AG04450 (cell line): ENCODE results near the gene TNFAIP8L1. TPM values are rescaled to one million over a fixed set of nuclear protein-coding genes. Genes with fewer than 3 reads are reported as not detected.

Experiments
- CTCF ChIA-PET: fragments of 300-600, 350-600 bp; formaldehyde crosslinking; extraction: SDS; loops from one replicate; lab custom pipeline; 2022; ENCODE audit warnings: antibody characterized with exemption, inconsistent platforms; lab: Charles Lee
- POLR2A ChIA-PET: fragments of 350-600 bp; formaldehyde crosslinking; extraction: SDS; loops from one replicate; lab custom pipeline; 2021; ENCODE audit warnings: antibody characterized with exemption, inconsistent platforms; lab: Yijun Ruan, JAX
- DNase-seq: peaks from one replicate; pipeline ENCODE4 v3.0.0-alpha.2; 2011; ENCODE audit warnings: low read depth, low spot score
- H3K27ac ChIP-seq: one replicate; pipeline ENCODE4 v1.5.1; 2012; ENCODE audit warnings: low read depth, low read length, control low read depth
- H3K27me3 ChIP-seq: one replicate; pipeline ENCODE4 v1.6.0; 2012; ENCODE audit warnings: low read length; ENCODE audit not compliant: control insufficient read depth, insufficient read depth
- H3K4me3 ChIP-seq: 2 replicates; pipeline ENCODE4 v1.5.1; 2011; ENCODE audit warnings: mild to moderate bottlenecking, low read depth, low read length, control low read depth
- H3K9me3 ChIP-seq: 2 replicates; pipeline ENCODE4 v1.5.1; 2012; ENCODE audit warnings: low read length; ENCODE audit not compliant: control insufficient read depth, insufficient read depth
- CTCF ChIP-seq: IDR thresholded peaks from 2 replicates; pipeline ENCODE4 v1.5.1; 2011; ENCODE audit warnings: low read depth, low read length, control low read depth, inconsistent platforms
- polyA plus RNA-seq: library from polyadenylated mRNA; depleted of rRNA; stranded (reverse); fragments of >200 nt; gene quantifications from 2 replicates; pipeline ENCODE4 v1.2.3, GENCODE V29; 2011

Gene TNFAIP8L1
- polyA plus RNA-seq, 1 experiment: 4.1 TPM

GRCh38 chr19:4600893-4601292 is 38.4 kb upstream of the TNFAIP8L1 start:
- DNase-seq: no peak
- TF ChIP-seq CTCF: no peak
- no peaks in the 10 kb centered on the region for H3K9me3 ChIP-seq
- no peak overlapping the region for H3K4me3 ChIP-seq
- peaks cover 27% of the 10 kb centered on the region for H3K27me3 ChIP-seq
- POLR2A ChIA-PET: no interaction called here
- CTCF ChIA-PET: no interaction called here
- H3K27ac ChIP-seq: no peak overlapping the region

- Histone ChIP-seq H3K27ac (no peak overlapping the region), H3K4me3 (no peak overlapping the region), H3K9me3 (no peaks in the 10 kb centered on the region), H3K27me3 (peaks cover 26% of the 10 kb centered on the region)
- ChIA-PET POLR2A (no interaction called here), CTCF (no interaction called here)
- TF ChIP-seq CTCF: no peak
- DNase-seq: no peak
Observed at GRCh38 chr19:4602173-4602788, 37.0 kb upstream of the TNFAIP8L1 start.

GRCh38 chr19:4602915-4603314 is 36.4 kb upstream of the TNFAIP8L1 start:
- H3K4me3 ChIP-seq: no peak overlapping the region
- ChIA-PET POLR2A (no interaction called here), CTCF (no interaction called here)
- no peak for DNase-seq
- peaks cover 27% of the 10 kb centered on the region for H3K27me3 ChIP-seq
- TF ChIP-seq CTCF: no peak
- no peak overlapping the region for H3K27ac ChIP-seq
- no peaks in the 10 kb centered on the region for H3K9me3 ChIP-seq

- TF ChIP-seq CTCF: no peak
- CTCF ChIA-PET: interaction anchor here (0.9 kb wide), 1 partner anchor 12 kb away, joined by 3 read pairs; no protein-coding TSS in a partner anchor
- POLR2A ChIA-PET: no interaction called here
- Histone ChIP-seq H3K9me3 (no peaks in the 10 kb centered on the region), H3K4me3 (no peak overlapping the region), H3K27me3 (peaks cover 20% of the 10 kb centered on the region), H3K27ac (no peak overlapping the region)
- no peak for DNase-seq
Observed at GRCh38 chr19:4604912-4605311, 34.4 kb upstream of the TNFAIP8L1 start.

- no peaks in the 10 kb centered on the region for H3K9me3 ChIP-seq
- no peak overlapping the region for H3K27ac ChIP-seq
- no peak overlapping the region for H3K4me3 ChIP-seq
- H3K27me3 ChIP-seq: peaks cover 24% of the 10 kb centered on the region
- ChIA-PET POLR2A (no interaction called here), CTCF (no interaction called here)
- no peak for DNase-seq
- TF ChIP-seq CTCF: no peak
Observed at GRCh38 chr19:4606181-4606580, 33.1 kb upstream of the TNFAIP8L1 start.
